ENCODE results near the gene LIMCH1.

- TF ChIP-seq POLR2A (IDR thresholded peaks at IDR 0.05) (no peak), CTCF (IDR thresholded peaks at IDR 0.05) (no peak)
Measured at GRCh38 chr4:41509451-41509866, 28.5 kb upstream of the LIMCH1 start.

Data from adrenal gland (tissue), 5 donors.